A549 (cell line): ENCODE data around the gene RALGPS2.

Experiments used
- BHLHE40 ChIP-seq: IDR thresholded peaks from 2 replicates; pipeline ENCODE4 v1.6.1; 2012; ENCODE audit warnings: low read depth, low read length, inconsistent platforms
- CBX8 ChIP-seq: fragments of 200-600 bp; sonication (generic); IDR thresholded peaks from 2 replicates; pipeline ENCODE4 v1.6.1; 2016
- JUNB ChIP-seq: fragments of >200 bp; sonication (Bioruptor Twin); formaldehyde crosslinking; IDR thresholded peaks from 2 replicates; pipeline ENCODE4 v1.6.1; 2016
- MYC ChIP-seq: IDR thresholded peaks from 2 replicates; pipeline ENCODE4 v1.6.1; 2012; ENCODE audit warnings: mild to moderate bottlenecking, inconsistent platforms, low read length, improper control_type of control experiment, borderline replicate concordance
- POLR2A ChIP-seq: IDR thresholded peaks from 2 replicates; pipeline ENCODE4 v1.6.1; 2012; ENCODE audit warnings: mild to moderate bottlenecking, low read length
- RCOR1 ChIP-seq: fragments of 150-350 bp; IDR thresholded peaks from 2 replicates; pipeline ENCODE4 v1.6.1; 2014; ENCODE audit warnings: antibody characterized with exemption, low read length, low read depth
- RFX5 ChIP-seq: fragments of 450-650 bp; IDR thresholded peaks from 2 replicates; pipeline ENCODE4 v1.7.1; 2014; ENCODE audit warnings: antibody characterized with exemption, mild to moderate bottlenecking, moderate library complexity
- TF ChIP-seq, protein P1 (sequence below): fragments of >200 bp; sonication (Bioruptor Twin); formaldehyde crosslinking; IDR thresholded peaks from 3 replicates; pipeline ENCODE4 v1.5.1; 2016

DNA sequence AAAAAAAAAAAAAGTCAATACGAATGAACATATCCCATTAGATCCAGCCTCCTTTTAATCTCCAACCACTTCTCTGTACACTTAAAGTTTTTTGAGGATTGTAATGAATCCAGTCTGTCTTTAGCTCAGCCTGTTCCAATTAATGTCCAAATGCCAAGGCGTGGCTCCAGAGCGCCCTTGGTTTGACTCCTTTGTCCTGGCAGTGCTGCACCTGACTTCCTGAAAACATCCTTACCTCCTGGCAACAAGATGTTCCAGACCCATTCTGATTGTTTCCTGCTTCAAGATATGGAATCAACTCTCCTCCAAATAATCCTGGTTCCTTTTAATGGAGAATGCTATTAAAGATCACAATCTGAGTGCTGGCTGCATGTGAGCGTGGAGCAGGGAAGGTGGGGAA lies 226.6 kb downstream of the RALGPS2 start:
- no peak for TF ChIP-seq JUNB
- TF ChIP-seq, protein P1, sequence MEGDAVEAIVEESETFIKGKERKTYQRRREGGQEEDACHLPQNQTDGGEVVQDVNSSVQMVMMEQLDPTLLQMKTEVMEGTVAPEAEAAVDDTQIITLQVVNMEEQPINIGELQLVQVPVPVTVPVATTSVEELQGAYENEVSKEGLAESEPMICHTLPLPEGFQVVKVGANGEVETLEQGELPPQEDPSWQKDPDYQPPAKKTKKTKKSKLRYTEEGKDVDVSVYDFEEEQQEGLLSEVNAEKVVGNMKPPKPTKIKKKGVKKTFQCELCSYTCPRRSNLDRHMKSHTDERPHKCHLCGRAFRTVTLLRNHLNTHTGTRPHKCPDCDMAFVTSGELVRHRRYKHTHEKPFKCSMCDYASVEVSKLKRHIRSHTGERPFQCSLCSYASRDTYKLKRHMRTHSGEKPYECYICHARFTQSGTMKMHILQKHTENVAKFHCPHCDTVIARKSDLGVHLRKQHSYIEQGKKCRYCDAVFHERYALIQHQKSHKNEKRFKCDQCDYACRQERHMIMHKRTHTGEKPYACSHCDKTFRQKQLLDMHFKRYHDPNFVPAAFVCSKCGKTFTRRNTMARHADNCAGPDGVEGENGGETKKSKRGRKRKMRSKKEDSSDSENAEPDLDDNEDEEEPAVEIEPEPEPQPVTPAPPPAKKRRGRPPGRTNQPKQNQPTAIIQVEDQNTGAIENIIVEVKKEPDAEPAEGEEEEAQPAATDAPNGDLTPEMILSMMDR = no peak
- no peak for TF ChIP-seq RCOR1
- TF ChIP-seq MYC = no peak
- TF ChIP-seq RFX5 = no peak
- TF ChIP-seq CBX8 = no peak
- no peak for TF ChIP-seq BHLHE40
- no peak for TF ChIP-seq POLR2A
